Brain microvascular endothelial cell (primary cell): ENCODE data around the gene BRSK2.
"Not testable (repeated sequence)": the region's sequence is repeated elsewhere in the genome, so short reads cannot be mapped to it uniquely, and the experiment has no call there.

ENCODE experiments used
- DNase-seq: peaks from one replicate; pipeline ENCODE4 v3.0.0-alpha.2; 2020
- H3K27ac ChIP-seq: fragments of 250-450 bp; sonication (Bioruptor Pico); 2 replicates; pipeline ENCODE4 v1.5.1; 2020; ENCODE audit warnings: mild to moderate bottlenecking, moderate library complexity
- H3K27me3 ChIP-seq: fragments of 250-450 bp; sonication (Bioruptor Pico); replicated peaks from 2 replicates; pipeline ENCODE4 v1.5.1; 2020; ENCODE audit warnings: mild to moderate bottlenecking
- H3K36me3 ChIP-seq: fragments of 250-450 bp; sonication (Bioruptor Pico); replicated peaks from 2 replicates; pipeline ENCODE4 v1.5.1; 2020; ENCODE audit warnings: mild to moderate bottlenecking
- H3K4me3 ChIP-seq: 2 replicates; pipeline ENCODE4 v1.5.1; 2011; ENCODE audit warnings: low read depth, mild to moderate bottlenecking, control low read depth, low read length, moderate library complexity
- in situ Hi-C: cut with HindIII; loops from 2 replicates; pipeline ENCODE4 v1.10.0; 2017; ENCODE audit warnings: low sequenced_read_pairs, low pct_ligation_motif_present
- TF ChIP-seq, protein P1 (sequence below): IDR thresholded peaks from 2 replicates; pipeline ENCODE4 v1.5.1; 2011; ENCODE audit warnings: low read depth, mild to moderate bottlenecking, moderate library complexity, low read length, control low read depth, inconsistent platforms; ENCODE audit errors: missing control alignments

The BRSK2 gene

GRCh38 chr11:1422481-1422880 lies 32.7 kb downstream of the BRSK2 start:
- no peaks in the 10 kb centered on the region for H3K27me3 ChIP-seq
- TF ChIP-seq, protein P1, sequence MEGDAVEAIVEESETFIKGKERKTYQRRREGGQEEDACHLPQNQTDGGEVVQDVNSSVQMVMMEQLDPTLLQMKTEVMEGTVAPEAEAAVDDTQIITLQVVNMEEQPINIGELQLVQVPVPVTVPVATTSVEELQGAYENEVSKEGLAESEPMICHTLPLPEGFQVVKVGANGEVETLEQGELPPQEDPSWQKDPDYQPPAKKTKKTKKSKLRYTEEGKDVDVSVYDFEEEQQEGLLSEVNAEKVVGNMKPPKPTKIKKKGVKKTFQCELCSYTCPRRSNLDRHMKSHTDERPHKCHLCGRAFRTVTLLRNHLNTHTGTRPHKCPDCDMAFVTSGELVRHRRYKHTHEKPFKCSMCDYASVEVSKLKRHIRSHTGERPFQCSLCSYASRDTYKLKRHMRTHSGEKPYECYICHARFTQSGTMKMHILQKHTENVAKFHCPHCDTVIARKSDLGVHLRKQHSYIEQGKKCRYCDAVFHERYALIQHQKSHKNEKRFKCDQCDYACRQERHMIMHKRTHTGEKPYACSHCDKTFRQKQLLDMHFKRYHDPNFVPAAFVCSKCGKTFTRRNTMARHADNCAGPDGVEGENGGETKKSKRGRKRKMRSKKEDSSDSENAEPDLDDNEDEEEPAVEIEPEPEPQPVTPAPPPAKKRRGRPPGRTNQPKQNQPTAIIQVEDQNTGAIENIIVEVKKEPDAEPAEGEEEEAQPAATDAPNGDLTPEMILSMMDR, result no peak
- no peaks in the 10 kb centered on the region for H3K36me3 ChIP-seq
- H3K27ac ChIP-seq, result no peak overlapping the region
- H3K4me3 ChIP-seq, result no peak overlapping the region
- in situ Hi-C loops, result no loop called here
- DNase-seq, result no peak

GRCh38 chr11:1422981-1423380 lies 33.2 kb downstream of the BRSK2 start:
- H3K27ac ChIP-seq, result no peak overlapping the region
- in situ Hi-C loops, result no loop called here
- no peak overlapping the region for H3K4me3 ChIP-seq
- DNase-seq, result no peak
- no peaks in the 10 kb centered on the region for H3K27me3 ChIP-seq
- TF ChIP-seq, protein P1, result no peak
- H3K36me3 ChIP-seq, result no peaks in the 10 kb centered on the region

GRCh38 chr11:1423406-1423805 lies 33.7 kb downstream of the BRSK2 start:
- H3K36me3 ChIP-seq, H3K27me3 ChIP-seq, in situ Hi-C loops, H3K27ac ChIP-seq, DNase-seq, H3K4me3 ChIP-seq: not testable (repeated sequence)

DNA sequence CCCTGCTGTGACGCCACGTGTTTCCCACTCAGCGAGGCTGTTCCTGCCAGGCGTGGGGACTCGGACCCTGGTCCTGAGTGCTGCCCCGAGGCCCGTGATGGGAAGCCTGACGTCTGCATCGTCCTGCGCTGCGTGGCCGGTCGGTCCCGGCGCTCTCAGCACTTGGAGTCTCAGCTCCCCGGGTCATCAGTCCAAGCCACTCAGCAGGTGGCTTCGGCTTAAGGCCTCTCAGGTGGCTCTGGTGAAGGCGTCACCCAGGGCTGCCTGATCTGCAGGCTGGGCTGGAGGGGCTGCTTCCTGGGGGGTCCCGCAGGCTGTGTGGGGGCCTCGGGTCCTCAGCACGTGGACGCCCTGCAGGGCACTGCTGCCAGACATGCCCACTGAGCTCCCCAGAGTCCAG lies 35.3 kb downstream of the BRSK2 start:
- Histone ChIP-seq H3K27me3 (no peaks in the 10 kb centered on the region), H3K36me3 (no peaks in the 10 kb centered on the region), H3K27ac (no peak overlapping the region), H3K4me3 (no peak overlapping the region)
- in situ Hi-C loops, result no loop called here
- TF ChIP-seq, protein P1, result no peak
- DNase-seq, result no peak

GRCh38 chr11:1425439-1425838 lies 35.7 kb downstream of the BRSK2 start:
- no peak for DNase-seq
- in situ Hi-C loops, result no loop called here
- Histone ChIP-seq H3K27me3 (no peaks in the 10 kb centered on the region), H3K36me3 (no peaks in the 10 kb centered on the region), H3K27ac (no peak overlapping the region), H3K4me3 (no peak overlapping the region)
- TF ChIP-seq, protein P1, result no peak

GRCh38 chr11:1428762-1429316 lies 39.1 kb downstream of the BRSK2 start:
- in situ Hi-C loops, result no loop called here
- TF ChIP-seq, protein P1, result no peak

More at GRCh38 chr11:1428762-1429316, 39.1 kb downstream of the BRSK2 start:
- Histone ChIP-seq H3K27ac (no peak overlapping the region), H3K36me3 (no peaks in the 10 kb centered on the region), H3K27me3 (no peaks in the 10 kb centered on the region), H3K4me3 (no peak overlapping the region)
- DNase-seq, result no peak
